Left lung (tissue), 10 donors: ENCODE data around the gene BOD1. TPM values are rescaled to one million over a fixed set of nuclear protein-coding genes. Genes with fewer than 3 reads are reported as not detected.
A peak's percentile ranks its signal among the peaks of the same experiment; 100 is the strongest.

Source experiments
- ATAC-seq: fragments of 200-7000 bp; cut with Tn5 transposase; one replicate; pipeline ENCODE4 v1.9.1; 2020; ENCODE audit warnings: moderate library complexity
- DNase-seq, 4 donors: peaks; one replicate each; pipeline ENCODE4 v3.0.0-alpha.2; 2013 to 2020
- H3K27ac ChIP-seq, 2 donors: fragments of 200-600 bp; sonication (generic) in 1 of 2; one replicate each; pipeline versions ENCODE4 v1.5.0 to v1.8.0; 2020 to 2021
- H3K27me3 ChIP-seq, 2 donors: fragments of 200-600 bp; sonication (generic) in 1 of 2; one replicate each; pipeline versions ENCODE4 v1.5.0 to v1.8.0; 2020 to 2021
- H3K36me3 ChIP-seq, 2 donors: fragments of 200-600 bp; sonication (generic) in 1 of 2; one replicate each; pipeline versions ENCODE4 v1.5.0 to v1.8.0; 2020 to 2021
- H3K4me1 ChIP-seq, 2 donors: fragments of 200-600 bp; one replicate each; pipeline ENCODE4 v1.8.0; 2021
- H3K4me3 ChIP-seq, 2 donors: fragments of 200-600 bp; sonication (generic) in 1 of 2; one replicate each; pipeline versions ENCODE4 v1.5.0 to v1.8.0; 2020 to 2021; ENCODE audit warnings: mild to moderate bottlenecking in 1 of 2
- H3K9me3 ChIP-seq, 2 donors: fragments of 200-600 bp; sonication (generic) in 1 of 2; one replicate each; pipeline versions ENCODE4 v1.5.0 to v1.8.0; 2020 to 2021
- CTCF ChIP-seq, 2 donors: fragments of 200-600 bp; sonication (generic) in 1 of 2; IDR thresholded peaks; one replicate each; pipeline versions ENCODE4 v1.5.0 to v1.8.0; 2021; ENCODE audit warnings: antibody characterized with exemption in 2 of 2
- intact Hi-C, 2 donors: fragments of 100-400 bp; cut with DNase I; formaldehyde crosslinking; loops; one replicate each; pipeline versions ENCODE4 v1.11.2 to v1.14.2; 2022
- polyA plus RNA-seq, 6 donors: library from polyadenylated mRNA; unstranded; fragments of 120-200 nt; gene quantifications; one replicate each; pipeline ENCODE4 v1.2.1, GENCODE V29; 2013; ENCODE audit not compliant: insufficient read length in 6 of 6
- total RNA-seq, 2 donors: library from RNA; stranded (reverse); fragmentation: NEBNext Ultra II Directional; extraction: Animal tissue kit (Norgen Biotek cat#: 25700); gene quantifications; one replicate each; pipeline ENCODE4 v1.2.1, GENCODE V29; 2021
- donor health status: DM: no; HTN: yes; CAD: no.
- donor health status: DM: no; HTN: no; CAD: no.

Gene BOD1
- total and polyA plus RNA-seq, 8 donors: 37.4 to 156 (median 124) TPM

- TF ChIP-seq CTCF (IDR thresholded peaks at IDR 0.05): no peak
- Histone ChIP-seq H3K27me3 (no peaks in the 10 kb centered on the region), H3K4me1 (peaks cover 0 to 1% of the 10 kb centered on the region in 2 donors), H3K36me3 (peaks cover 0 to 12% of the 10 kb centered on the region in 2 donors), H3K4me3 (no peak overlapping the region), H3K9me3 (peaks cover 0 to 19% of the 10 kb centered on the region in 2 donors), H3K27ac (no peak overlapping the region)
- DNase-seq (no peak), ATAC-seq (no peak)
- intact Hi-C loops: no loop called here
These were observed 19.1 kb downstream of the BOD1 start for GRCh38 chr5:173597304-173597703.

GRCh38 chr5:173595841-173596240 is 20.6 kb downstream of the BOD1 start:
- intact Hi-C loops: no loop called here
- H3K9me3 ChIP-seq: peaks cover 0 to 33% of the 10 kb centered on the region in 2 donors
- peak in 1 of 4 donors; percentile 26 for DNase-seq
- peaks cover 0 to 12% of the 10 kb centered on the region in 2 donors for H3K36me3 ChIP-seq
- H3K4me3 ChIP-seq: no peak overlapping the region
- no peak for ATAC-seq
- no peak for TF ChIP-seq CTCF (IDR thresholded peaks at IDR 0.05)
- no peaks in the 10 kb centered on the region for H3K4me1 ChIP-seq
- no peaks in the 10 kb centered on the region for H3K27me3 ChIP-seq
- H3K27ac ChIP-seq: no peak overlapping the region

GRCh38 chr5:173594061-173594460 is 22.4 kb downstream of the BOD1 start:
- peaks cover 0 to 34% of the 10 kb centered on the region in 2 donors for H3K9me3 ChIP-seq
- no peak overlapping the region for H3K4me3 ChIP-seq
- DNase-seq (no peak), ATAC-seq (no peak)
- H3K27ac ChIP-seq: no peak overlapping the region
- no peak for TF ChIP-seq CTCF (IDR thresholded peaks at IDR 0.05)
- H3K27me3 ChIP-seq: no peaks in the 10 kb centered on the region
- H3K4me1 ChIP-seq: no peaks in the 10 kb centered on the region
- peaks cover 0 to 8% of the 10 kb centered on the region in 2 donors for H3K36me3 ChIP-seq
- intact Hi-C loops: no loop called here

GRCh38 chr5:173592050-173592669 is 24.3 kb downstream of the BOD1 start:
- intact Hi-C loops: no loop called here
- Histone ChIP-seq H3K9me3 (peaks cover 0 to 47% of the 10 kb centered on the region in 2 donors), H3K36me3 (peaks cover 0 to 4% of the 10 kb centered on the region in 2 donors), H3K27ac (no peak overlapping the region), H3K27me3 (no peaks in the 10 kb centered on the region), H3K4me1 (no peaks in the 10 kb centered on the region), H3K4me3 (no peak overlapping the region)
- DNase-seq (no peak), ATAC-seq (no peak)
- TF ChIP-seq CTCF (IDR thresholded peaks at IDR 0.05): peak in 1 of 2 donors; percentile 32

- no peaks in the 10 kb centered on the region for H3K4me1 ChIP-seq
- no peak overlapping the region for H3K4me3 ChIP-seq
- no peaks in the 10 kb centered on the region for H3K27me3 ChIP-seq
- no peak overlapping the region for H3K27ac ChIP-seq
- no peak for ATAC-seq
- no peak for TF ChIP-seq CTCF (IDR thresholded peaks at IDR 0.05)
- H3K9me3 ChIP-seq: peaks cover 0 to 58% of the 10 kb centered on the region in 2 donors
- DNase-seq: peak in 1 of 4 donors; percentile 28
- intact Hi-C loops: no loop called here
- peaks cover 0 to 4% of the 10 kb centered on the region in 2 donors for H3K36me3 ChIP-seq
These were observed 25.4 kb downstream of the BOD1 start for GRCh38 chr5:173591056-173591514.
